Lower leg skin (tissue), 4 donors: ENCODE results near the gene TRIP11. TPM values are rescaled to one million over a fixed set of nuclear protein-coding genes. Genes with fewer than 3 reads are reported as not detected.
A peak's percentile ranks its signal among the peaks of the same experiment; 100 is the strongest.

ENCODE experiments used
- DNase-seq, 2 donors: peaks; one replicate each; pipeline ENCODE4 v3.0.0-alpha.2; 2019; ENCODE audit warnings: low spot score in 2 of 2
- H3K4me3 ChIP-seq: fragments of 200-600 bp; sonication (generic); 2 replicates; pipeline ENCODE4 v1.5.1; 2017; ENCODE audit warnings: mild to moderate bottlenecking, low read depth; ENCODE audit not compliant: poor library complexity, severe bottlenecking
- POLR2A ChIP-seq, 2 donors: fragments of 450-650 bp; IDR thresholded peaks; one replicate each; pipeline ENCODE4 v1.6.1; 2016 to 2017; ENCODE audit warnings: antibody characterized with exemption in 2 of 2, mild to moderate bottlenecking in 1 of 2, moderate library complexity in 1 of 2
- WGBS, 2 donors: methylation state at CpG; one replicate each; pipeline ENCODE4 v1.1.5; 2018; 5-methylcytosine and 5-hydroxymethylcytosine counted together
- intact Hi-C: fragments of 100-400 bp; cut with DNase I; formaldehyde crosslinking; loops from one replicate; pipeline ENCODE4 v1.15.0; 2023; ENCODE audit warnings: low total_unique reads
- total RNA-seq, 4 donors: library from RNA; depleted of rRNA; stranded (reverse); fragments of >200 nt; gene quantifications; one replicate each; pipeline ENCODE4 v1.1.0, GENCODE V29; 2016
- TF ChIP-seq, protein P1 (sequence below), 3 donors: fragments of 450-650 bp; IDR thresholded peaks; one replicate each; pipeline ENCODE4 v1.5.1; 2016; ENCODE audit warnings: antibody characterized with exemption in 3 of 3, mild to moderate bottlenecking in 3 of 3, moderate library complexity in 2 of 3

TRIP11 gene
- total RNA-seq, 4 donors from 2014 or later = 18.5 to 37.0 (median 28.8) TPM

DNA sequence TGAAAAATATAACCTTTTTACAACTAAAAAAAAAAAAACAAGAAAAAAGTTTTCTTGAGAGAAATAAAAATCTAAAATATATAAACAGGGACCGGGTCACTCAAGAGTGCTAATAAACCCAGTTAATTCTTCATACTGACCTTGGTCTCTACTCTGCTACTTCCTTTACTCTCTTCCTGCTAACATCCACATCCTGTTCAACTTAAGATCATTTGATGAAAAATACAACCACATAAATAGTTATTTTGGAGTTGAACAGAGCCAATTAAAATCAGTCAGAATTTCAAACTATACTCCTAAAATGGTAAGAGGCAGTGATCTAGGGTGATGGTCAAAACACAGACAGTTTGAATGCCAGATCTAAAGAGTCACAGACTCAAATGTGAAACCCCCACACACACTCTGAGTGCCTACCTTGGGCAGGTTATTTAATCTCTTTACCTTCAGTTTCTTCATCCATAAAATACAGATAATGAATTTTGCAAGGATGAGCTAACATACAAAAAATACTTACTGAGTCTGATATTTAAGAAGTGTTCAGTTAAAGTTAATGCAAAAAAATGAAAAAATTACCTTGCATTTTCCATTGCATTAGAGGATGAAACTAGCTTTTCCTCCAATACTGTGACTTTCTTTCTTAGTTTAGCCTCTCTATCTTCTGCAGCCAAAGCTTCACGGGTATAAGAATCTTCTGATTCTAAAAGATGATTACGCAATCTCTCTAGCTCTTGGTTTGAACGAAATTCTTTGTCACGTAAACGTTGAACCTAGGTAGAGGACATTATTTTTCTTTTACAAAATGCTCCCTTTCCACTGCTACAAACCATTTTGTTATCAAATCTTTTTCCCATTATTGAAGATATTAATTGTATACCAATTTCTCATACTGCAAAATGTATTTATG, 40.9 kb downstream of the TRIP11 start:
- intact Hi-C loops = no loop called here

DNA sequence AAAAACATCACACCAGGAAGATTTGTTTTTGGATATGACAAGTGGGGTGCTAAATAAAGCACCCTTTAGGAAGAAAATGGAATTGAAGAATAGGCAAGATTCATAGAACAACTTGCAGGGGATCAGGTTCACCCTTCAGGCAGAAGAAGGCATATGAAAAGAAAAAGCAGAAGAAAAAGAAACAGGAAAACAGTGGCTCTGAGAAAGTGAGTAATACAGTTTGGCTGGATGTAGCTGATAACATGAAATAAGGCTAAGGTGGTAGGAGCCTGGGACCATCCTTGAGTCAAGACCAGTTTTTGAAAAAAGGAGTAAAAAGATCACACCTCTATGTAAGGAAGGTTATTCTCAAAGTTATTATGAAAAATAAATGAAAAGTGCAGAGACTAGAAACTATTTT, 42.4 kb downstream of the TRIP11 start:
- no peak for DNase-seq
- TF ChIP-seq, protein P1, sequence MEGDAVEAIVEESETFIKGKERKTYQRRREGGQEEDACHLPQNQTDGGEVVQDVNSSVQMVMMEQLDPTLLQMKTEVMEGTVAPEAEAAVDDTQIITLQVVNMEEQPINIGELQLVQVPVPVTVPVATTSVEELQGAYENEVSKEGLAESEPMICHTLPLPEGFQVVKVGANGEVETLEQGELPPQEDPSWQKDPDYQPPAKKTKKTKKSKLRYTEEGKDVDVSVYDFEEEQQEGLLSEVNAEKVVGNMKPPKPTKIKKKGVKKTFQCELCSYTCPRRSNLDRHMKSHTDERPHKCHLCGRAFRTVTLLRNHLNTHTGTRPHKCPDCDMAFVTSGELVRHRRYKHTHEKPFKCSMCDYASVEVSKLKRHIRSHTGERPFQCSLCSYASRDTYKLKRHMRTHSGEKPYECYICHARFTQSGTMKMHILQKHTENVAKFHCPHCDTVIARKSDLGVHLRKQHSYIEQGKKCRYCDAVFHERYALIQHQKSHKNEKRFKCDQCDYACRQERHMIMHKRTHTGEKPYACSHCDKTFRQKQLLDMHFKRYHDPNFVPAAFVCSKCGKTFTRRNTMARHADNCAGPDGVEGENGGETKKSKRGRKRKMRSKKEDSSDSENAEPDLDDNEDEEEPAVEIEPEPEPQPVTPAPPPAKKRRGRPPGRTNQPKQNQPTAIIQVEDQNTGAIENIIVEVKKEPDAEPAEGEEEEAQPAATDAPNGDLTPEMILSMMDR (IDR thresholded peaks at IDR 0.05) = no peak
- TF ChIP-seq POLR2A (IDR thresholded peaks at IDR 0.05) = no peak
- intact Hi-C loops = no loop called here
- H3K4me3 ChIP-seq = no peak overlapping the region

More for the DNA sequence above, 40.9 kb downstream of the TRIP11 start:
- DNase-seq = no peak
- WGBS, 2 donors = 62 to 68% methylated on average over 6 of the region's 6 CpGs
- no peak overlapping the region for H3K4me3 ChIP-seq
- TF ChIP-seq, protein P1 (IDR thresholded peaks at IDR 0.05) = no peak
- TF ChIP-seq POLR2A (IDR thresholded peaks at IDR 0.05) = no peak

DNA sequence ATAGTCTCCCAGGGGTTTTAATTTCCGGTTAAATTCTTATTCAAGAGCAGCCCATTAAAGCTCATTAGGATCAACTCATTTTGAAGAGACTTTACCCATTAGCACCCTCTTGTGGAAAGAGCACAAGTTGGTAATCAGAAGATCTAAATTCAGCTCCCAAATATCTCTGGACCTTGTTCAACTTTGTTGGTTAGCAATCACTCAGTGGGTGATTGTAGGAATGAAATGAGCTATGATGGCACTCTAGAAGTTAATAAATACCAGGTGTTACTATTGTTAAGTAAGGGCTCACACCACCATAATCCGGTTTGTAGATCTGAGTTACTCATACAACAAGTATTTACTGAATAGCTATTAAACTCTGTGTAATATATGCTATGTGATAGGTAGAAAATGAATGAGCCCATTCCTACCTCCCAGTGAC, 42.9 kb downstream of the TRIP11 start:
- no peak for DNase-seq
- TF ChIP-seq, protein P1 (IDR thresholded peaks at IDR 0.05) = no peak
- TF ChIP-seq POLR2A (IDR thresholded peaks at IDR 0.05) = no peak
- no peak overlapping the region for H3K4me3 ChIP-seq
- 23 to 26% methylated on average over 2 of the region's 2 CpGs for WGBS, 2 donors
- intact Hi-C loops = no loop called here

DNA sequence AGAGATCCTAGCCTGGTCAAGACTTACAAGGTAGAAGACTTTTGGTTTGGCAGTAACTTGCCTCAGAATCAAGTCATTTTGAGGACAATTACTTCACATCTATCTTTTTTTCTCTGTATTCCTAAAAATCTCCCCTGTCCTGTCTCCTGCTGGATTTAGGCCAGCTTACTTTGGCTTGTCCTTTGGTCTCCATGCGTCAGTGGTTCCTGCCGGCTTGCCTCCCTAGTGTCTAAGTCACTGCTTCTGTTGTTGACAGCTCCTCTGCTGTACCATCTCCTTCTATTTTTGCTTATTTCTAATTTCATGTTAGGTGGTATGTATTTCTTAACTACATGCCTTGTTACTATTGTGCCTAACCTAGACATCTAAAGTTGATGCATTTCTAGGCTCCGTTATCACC, 52.7 kb downstream of the TRIP11 start:
- no peak overlapping the region for H3K4me3 ChIP-seq
- TF ChIP-seq, protein P1 (IDR thresholded peaks at IDR 0.05) = no peak
- no peak for TF ChIP-seq POLR2A (IDR thresholded peaks at IDR 0.05)
- DNase-seq = no peak
- 81 to 90% methylated on average over 3 of the region's 3 CpGs for WGBS, 2 donors
- intact Hi-C loops = no loop called here

DNA sequence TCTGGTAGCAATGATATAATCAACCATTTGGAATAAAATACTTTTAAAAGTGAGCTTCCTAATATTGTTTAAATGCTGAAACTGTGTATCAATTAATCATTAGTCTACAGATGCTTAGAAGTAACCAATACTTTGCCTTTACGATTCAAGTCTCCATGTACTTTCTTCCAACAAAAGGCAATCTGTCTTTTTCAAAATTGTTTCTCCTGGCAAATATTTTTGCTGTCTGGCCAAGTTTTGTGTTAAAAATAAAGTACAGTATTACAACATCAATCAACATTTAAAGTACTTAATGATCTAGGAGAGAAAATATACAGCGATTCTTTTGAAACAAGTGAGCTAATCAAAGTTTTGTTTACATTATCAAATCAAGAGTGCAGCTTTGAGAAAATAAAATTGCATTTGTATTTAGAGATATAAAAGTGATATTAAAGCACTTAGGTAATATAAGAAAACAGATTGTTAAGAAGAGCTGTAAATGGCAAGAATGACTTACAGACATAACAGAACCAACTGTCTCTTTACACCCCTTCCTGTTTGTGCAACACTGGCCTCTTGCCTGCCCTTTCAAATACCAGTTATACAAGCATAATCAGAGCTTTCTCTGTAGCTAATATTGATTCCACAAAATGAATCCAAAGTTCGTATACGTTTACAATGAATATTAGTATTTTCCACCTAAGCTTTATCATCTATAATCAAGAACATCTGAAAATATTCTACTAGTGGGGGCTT, 54.2 kb downstream of the TRIP11 start:
- WGBS, 2 donors = 43 to 60% methylated on average over 4 of the region's 4 CpGs
- intact Hi-C loops = no loop called here
- TF ChIP-seq, protein P1 (IDR thresholded peaks at IDR 0.05) = no peak
- TF ChIP-seq POLR2A (IDR thresholded peaks at IDR 0.05) = no peak
- no peak overlapping the region for H3K4me3 ChIP-seq
- DNase-seq = peak in 1 of 2 donors; percentile 41
